ENCODE measurements around the gene PTPN14.

DNA sequence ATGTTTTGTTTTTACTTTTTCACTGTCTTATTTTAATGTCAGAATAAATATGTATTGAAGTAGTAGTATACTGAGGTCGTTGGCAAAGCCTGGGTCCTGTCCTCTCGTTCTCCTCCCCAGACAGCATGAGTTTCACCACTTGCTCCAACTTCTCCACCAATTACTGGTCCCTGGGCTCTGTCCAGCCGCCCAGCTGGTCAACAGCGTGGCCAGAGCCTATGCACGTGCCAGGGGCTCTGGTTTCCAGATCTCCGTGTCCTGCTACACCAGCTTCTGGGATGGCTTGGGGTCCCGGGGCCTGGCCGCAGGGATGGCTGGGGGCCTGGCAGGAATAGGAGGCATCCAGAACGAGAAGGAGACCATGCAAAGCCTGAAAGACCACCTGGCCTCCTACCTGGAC lies 19.3 kb downstream of the PTPN14 start:
- TF ChIP-seq, protein P1, sequence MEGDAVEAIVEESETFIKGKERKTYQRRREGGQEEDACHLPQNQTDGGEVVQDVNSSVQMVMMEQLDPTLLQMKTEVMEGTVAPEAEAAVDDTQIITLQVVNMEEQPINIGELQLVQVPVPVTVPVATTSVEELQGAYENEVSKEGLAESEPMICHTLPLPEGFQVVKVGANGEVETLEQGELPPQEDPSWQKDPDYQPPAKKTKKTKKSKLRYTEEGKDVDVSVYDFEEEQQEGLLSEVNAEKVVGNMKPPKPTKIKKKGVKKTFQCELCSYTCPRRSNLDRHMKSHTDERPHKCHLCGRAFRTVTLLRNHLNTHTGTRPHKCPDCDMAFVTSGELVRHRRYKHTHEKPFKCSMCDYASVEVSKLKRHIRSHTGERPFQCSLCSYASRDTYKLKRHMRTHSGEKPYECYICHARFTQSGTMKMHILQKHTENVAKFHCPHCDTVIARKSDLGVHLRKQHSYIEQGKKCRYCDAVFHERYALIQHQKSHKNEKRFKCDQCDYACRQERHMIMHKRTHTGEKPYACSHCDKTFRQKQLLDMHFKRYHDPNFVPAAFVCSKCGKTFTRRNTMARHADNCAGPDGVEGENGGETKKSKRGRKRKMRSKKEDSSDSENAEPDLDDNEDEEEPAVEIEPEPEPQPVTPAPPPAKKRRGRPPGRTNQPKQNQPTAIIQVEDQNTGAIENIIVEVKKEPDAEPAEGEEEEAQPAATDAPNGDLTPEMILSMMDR (IDR thresholded peaks at IDR 0.05; ENCODE audit: insufficient read depth, low read length) = no peak
- TF ChIP-seq POLR2AphosphoS5 (IDR thresholded peaks at IDR 0.05; ENCODE audit: low read depth) = no peak
- TF ChIP-seq, protein P2, sequence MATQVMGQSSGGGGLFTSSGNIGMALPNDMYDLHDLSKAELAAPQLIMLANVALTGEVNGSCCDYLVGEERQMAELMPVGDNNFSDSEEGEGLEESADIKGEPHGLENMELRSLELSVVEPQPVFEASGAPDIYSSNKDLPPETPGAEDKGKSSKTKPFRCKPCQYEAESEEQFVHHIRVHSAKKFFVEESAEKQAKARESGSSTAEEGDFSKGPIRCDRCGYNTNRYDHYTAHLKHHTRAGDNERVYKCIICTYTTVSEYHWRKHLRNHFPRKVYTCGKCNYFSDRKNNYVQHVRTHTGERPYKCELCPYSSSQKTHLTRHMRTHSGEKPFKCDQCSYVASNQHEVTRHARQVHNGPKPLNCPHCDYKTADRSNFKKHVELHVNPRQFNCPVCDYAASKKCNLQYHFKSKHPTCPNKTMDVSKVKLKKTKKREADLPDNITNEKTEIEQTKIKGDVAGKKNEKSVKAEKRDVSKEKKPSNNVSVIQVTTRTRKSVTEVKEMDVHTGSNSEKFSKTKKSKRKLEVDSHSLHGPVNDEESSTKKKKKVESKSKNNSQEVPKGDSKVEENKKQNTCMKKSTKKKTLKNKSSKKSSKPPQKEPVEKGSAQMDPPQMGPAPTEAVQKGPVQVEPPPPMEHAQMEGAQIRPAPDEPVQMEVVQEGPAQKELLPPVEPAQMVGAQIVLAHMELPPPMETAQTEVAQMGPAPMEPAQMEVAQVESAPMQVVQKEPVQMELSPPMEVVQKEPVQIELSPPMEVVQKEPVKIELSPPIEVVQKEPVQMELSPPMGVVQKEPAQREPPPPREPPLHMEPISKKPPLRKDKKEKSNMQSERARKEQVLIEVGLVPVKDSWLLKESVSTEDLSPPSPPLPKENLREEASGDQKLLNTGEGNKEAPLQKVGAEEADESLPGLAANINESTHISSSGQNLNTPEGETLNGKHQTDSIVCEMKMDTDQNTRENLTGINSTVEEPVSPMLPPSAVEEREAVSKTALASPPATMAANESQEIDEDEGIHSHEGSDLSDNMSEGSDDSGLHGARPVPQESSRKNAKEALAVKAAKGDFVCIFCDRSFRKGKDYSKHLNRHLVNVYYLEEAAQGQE (IDR thresholded peaks at IDR 0.05; ENCODE audit: insufficient replicate concordance, low read depth) = no peak
- no peak for TF ChIP-seq GABPA (IDR thresholded peaks at IDR 0.05; ENCODE audit: low read depth)
- no peak for TF ChIP-seq SPI1 (IDR thresholded peaks at IDR 0.05; ENCODE audit: borderline replicate concordance, low read depth)
